DMS 273 (cell line): ENCODE data around the gene STEAP2.
"Not testable (repeated sequence)": the region's sequence is repeated elsewhere in the genome, so short reads cannot be mapped to it uniquely, and the experiment has no call there.

Experiments
- DNase-seq: peaks from one replicate; lab custom pipeline; 2025; ENCODE audit not compliant: unreplicated experiment; lab: John Stamatoyannopoulos, UW

The STEAP2 gene

GRCh38 chr7:90211391-90212148 lies at the start of gene STEAP2:
TSS of gene STEAP2 (plus strand) at chr7:90211740. CDS start at chr7:90225083, 13,343 bp downstream.
- peak; percentile 94 for DNase-seq

- DNase-seq, result no peak
Measured at GRCh38 chr7:90163534-90163933, 48.0 kb upstream of the STEAP2 start.

DNA sequence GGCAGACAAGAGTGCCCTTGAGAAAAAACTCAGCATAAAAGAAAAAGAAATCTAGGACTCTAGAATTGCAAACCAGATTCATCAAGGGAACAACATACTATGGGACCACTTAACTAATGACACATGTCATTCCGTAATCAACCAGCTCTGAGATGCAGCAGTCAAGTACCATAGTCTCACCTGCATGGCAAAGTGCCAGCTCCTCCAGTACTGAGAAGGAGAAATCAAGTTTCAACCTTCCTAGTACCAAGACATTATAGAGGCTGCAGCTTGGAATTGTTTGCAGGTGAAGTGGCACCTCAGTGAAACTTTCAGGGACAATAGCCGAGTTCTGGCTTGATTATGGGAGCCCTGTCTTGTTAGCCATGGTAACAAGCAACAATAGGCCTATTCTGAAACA lies 45.8 kb upstream of the STEAP2 start:
- DNase-seq, result no peak

- no peak for DNase-seq
Measured at GRCh38 chr7:90166153-90166552, 45.4 kb upstream of the STEAP2 start.

GRCh38 chr7:90167361-90167760 lies 44.2 kb upstream of the STEAP2 start:
- DNase-seq, result no peak

- DNase-seq, result no peak
Measured at GRCh38 chr7:90169891-90170290, 41.6 kb upstream of the STEAP2 start.

DNA sequence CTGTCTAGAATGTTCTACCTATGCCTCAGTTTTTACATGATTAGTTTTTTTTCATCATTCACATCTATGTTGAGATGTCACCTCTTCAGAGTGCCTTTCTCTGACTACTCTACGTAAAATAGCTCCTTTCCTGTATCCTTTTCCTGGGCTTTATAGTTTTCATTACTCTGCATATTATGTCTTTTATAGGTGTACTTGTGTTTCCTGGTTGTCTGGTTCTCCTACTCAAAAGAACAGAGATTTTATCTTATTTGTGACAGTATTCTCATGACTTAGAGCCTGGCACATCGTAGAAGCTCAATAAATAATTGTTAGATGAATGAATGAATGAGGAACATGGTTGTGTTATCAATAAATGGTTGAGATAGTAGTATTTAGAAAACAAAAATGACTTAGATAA lies 39.4 kb upstream of the STEAP2 start:
- no peak for DNase-seq

DNA sequence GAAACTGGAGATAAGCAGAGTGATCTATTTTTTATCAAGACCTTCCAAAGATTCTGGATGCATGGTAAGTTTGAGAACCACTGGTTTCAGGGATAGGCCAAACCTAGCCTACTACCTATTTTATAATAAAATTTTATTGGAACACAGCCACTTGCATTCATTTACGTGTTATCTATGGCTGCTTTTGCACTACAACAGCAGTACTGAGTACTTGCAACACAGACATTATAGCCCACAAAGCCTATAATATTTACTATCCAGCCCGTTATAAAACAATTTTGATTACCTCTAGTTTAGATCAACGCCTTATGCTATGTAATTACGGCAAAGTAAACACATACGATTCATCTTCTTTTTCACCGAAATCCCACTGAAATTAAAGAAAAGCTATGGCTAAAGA lies 38.9 kb upstream of the STEAP2 start:
- DNase-seq, result no peak

GRCh38 chr7:90173127-90173844 lies 38.3 kb upstream of the STEAP2 start:
- no peak for DNase-seq

- no peak for DNase-seq
Measured at GRCh38 chr7:90175667-90176066, 35.9 kb upstream of the STEAP2 start.

- no peak for DNase-seq
Measured at GRCh38 chr7:90176195-90176594, 35.3 kb upstream of the STEAP2 start.

DNA sequence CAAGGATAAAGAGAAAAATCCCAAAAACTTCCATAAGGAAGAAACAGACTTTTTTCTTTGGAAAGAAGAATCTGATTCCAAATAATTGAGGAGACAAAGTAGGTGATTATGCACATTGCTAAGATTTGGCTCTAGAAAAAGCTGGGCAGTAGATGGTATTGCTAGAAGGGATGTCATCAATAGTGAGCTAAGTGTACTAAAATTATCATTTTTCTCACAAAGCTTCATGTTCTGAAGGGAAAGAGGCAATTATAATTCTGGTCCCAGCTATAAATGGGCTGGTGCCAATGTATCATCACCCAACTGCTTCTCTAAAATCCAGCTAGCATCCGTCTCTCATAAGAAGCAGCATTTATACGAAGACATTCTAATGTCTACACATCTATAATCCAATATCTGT lies 33.4 kb upstream of the STEAP2 start:
- no peak for DNase-seq

GRCh38 chr7:90178679-90179278 lies 32.8 kb upstream of the STEAP2 start:
- DNase-seq, result no peak

- no peak for DNase-seq
Measured at GRCh38 chr7:90180011-90180585, 31.4 kb upstream of the STEAP2 start.

DNA sequence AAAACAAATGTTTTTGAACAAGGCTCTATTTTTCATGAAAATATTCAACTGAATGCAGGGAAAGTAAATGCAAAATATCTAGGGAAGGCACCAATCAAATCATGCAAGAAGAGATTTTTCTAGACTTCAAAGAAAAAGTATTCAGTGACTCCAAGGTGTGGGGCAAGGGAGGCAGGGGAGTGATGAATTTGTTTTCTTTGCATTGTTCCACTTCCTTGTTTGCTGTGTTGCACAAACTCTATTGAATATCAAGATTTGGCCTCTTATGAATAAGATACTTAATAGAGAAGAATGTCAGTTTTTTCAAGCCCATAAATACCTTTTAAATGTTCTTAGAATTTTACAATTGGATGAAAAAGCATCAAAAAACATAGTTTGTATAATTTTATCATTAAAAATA lies 30.9 kb upstream of the STEAP2 start:
- no peak for DNase-seq

- DNase-seq, result no peak
Measured at GRCh38 chr7:90181485-90181884, 30.1 kb upstream of the STEAP2 start.

- not testable (repeated sequence) for DNase-seq
Measured at GRCh38 chr7:90186290-90186689, 25.2 kb upstream of the STEAP2 start.

DNA sequence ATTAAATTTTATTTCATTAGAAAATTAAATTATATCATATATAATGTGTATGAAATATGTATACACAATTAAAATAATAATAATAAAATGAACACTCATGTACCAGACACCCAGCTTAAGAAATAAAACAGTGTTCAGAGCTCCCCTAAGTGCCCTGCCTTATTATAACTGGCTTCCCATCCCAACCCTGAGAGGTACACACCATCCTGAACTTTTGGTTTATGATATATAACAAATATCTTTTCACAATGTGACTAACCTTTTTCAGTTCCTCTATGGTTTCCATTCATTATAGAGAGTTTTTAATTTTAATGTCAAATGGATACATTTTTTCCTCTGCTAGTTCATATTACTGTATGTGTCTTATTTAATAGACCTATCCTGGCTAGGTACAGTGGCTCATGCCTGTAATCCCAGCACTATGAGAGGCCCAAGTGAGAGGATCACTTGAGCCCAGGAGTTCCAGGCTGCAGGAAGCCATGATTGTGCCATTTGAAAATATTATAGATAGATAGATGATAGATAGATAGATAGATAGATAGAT lies 24.0 kb upstream of the STEAP2 start:
- DNase-seq, result no peak

DNA sequence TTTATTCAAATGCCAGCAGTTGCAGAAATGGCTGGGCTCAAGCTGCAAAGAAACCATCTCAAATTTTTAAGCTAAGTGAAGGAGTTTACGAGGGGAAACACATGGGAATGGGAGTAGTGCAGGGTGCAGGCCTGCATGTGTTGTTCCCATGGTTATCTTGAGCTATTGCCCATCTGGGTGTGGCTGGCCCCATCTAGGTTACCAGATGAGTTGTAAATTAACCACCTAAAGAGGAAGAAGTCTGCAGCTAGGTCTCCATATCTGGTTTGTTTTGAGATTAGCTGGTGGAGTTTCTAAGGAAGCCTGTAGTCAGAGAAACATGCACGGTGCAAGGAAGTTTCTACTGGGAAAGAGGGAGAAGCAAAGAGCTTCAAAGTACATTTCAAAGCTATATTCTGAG lies 23.3 kb upstream of the STEAP2 start:
- DNase-seq, result no peak

- DNase-seq, result no peak
Measured at GRCh38 chr7:90190995-90191394, 20.5 kb upstream of the STEAP2 start.

GRCh38 chr7:90191648-90192047 lies 19.9 kb upstream of the STEAP2 start:
- no peak for DNase-seq
